HG03565 (cell line): ENCODE results near the gene RALGDS.
A peak's percentile ranks its signal among the peaks of the same experiment; 100 is the strongest.

Experiments used
- ATAC-seq: cut with Tn5 transposase; IDR thresholded peaks from one replicate; pipeline ENCODE4 v1.9.1; 2021; ENCODE audit warnings: mild to moderate bottlenecking, moderate library complexity; ENCODE audit not compliant: unreplicated experiment

RALGDS gene

GRCh38 chr9:133151601-133152525 is 30.8 kb upstream of the RALGDS start:
- ATAC-seq = no peak

- no peak for ATAC-seq
Measured at GRCh38 chr9:133151041-133151440, 30.0 kb upstream of the RALGDS start.

GRCh38 chr9:133149130-133150015 is 28.3 kb upstream of the RALGDS start:
- ATAC-seq = peak; percentile 64

GRCh38 chr9:133148199-133149129 is 27.4 kb upstream of the RALGDS start:
- ATAC-seq = peak; percentile 12

GRCh38 chr9:133147412-133148198 is 26.6 kb upstream of the RALGDS start:
- no peak for ATAC-seq

GRCh38 chr9:133146746-133147411 is 25.8 kb upstream of the RALGDS start:
- ATAC-seq = no peak

GRCh38 chr9:133144904-133145851 is 24.1 kb upstream of the RALGDS start:
- ATAC-seq = no peak

GRCh38 chr9:133144142-133144903 is 23.3 kb upstream of the RALGDS start:
- peak; percentile 48 for ATAC-seq

GRCh38 chr9:133143639-133144141 is 22.6 kb upstream of the RALGDS start:
- ATAC-seq = no peak

GRCh38 chr9:133142684-133143622 is 21.9 kb upstream of the RALGDS start:
- no peak for ATAC-seq

GRCh38 chr9:133141833-133142595 is 21.0 kb upstream of the RALGDS start:
- ATAC-seq = no peak

- ATAC-seq = no peak
Measured at GRCh38 chr9:133140606-133141005, 19.6 kb upstream of the RALGDS start.

GRCh38 chr9:133140174-133140505 is 19.1 kb upstream of the RALGDS start:
- ATAC-seq = no peak

- ATAC-seq = no peak
Measured at GRCh38 chr9:133139246-133140173, 18.5 kb upstream of the RALGDS start.
